ENCODE data around the gene TRIM38. TPM values are rescaled to one million over a fixed set of nuclear protein-coding genes. Genes with fewer than 3 reads are reported as not detected.

TRIM38 gene
- total and polyA plus RNA-seq, 2 of the 13 experiments (the other 11 are each of a cell fraction or from before 2014, with no cell fraction given) = 2.5 to 3.1 TPM

DNA sequence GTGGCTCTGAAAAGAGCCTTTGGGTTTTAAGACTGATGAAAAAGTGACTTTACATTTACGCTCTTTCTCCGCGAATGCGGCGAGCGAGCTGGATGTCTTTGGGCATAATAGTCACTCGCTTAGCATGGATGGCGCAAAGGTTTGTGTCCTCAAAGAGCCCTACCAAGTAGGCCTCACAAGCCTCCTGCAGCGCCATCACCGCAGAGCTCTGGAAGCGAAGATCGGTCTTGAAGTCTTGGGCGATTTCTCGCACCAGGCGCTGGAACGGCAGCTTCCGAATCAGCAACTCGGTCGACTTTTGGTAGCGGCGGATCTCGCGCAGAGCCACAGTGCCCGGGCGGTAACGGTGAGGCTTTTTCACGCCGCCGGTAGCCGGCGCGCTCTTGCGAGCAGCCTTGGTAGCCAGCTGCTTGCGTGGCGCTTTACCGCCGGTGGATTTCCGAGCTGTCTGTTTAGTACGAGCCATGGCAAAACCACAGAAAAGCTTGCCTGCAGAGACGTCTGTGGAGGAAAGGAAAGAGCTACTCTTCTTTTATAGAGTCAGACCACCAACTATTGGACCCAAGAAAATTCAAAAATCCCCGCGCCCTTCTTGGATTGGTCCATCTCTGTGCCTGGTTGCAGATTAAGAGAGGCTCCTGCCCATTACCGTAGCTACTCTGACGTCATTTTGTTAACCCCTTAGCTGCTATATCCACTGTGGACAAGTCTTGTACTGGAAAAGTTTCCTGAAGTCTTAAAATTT, 69.2 kb downstream of the TRIM38 start (continued):
- TF ChIP-seq HINFP (CRISPR knock-in tag; IDR thresholded peaks at IDR 0.05; ENCODE audit: low read depth) (peak; percentile 98), ZNF513 (CRISPR knock-in tag; conservative IDR thresholded peaks at IDR 0.05) (no peak), ZNF10 (CRISPR knock-in tag; IDR thresholded peaks at IDR 0.05; ENCODE audit: borderline replicate concordance, low read depth) (no peak), ZNF251 (CRISPR knock-in tag; IDR thresholded peaks at IDR 0.05) (peak; percentile 95), MED8 (CRISPR knock-in tag; IDR thresholded peaks at IDR 0.05; ENCODE audit: insufficient replicate concordance) (peak; percentile 99), ZBTB38 (CRISPR knock-in tag; IDR thresholded peaks at IDR 0.05) (peak; percentile 84), NFE2 (CRISPR knock-in tag; IDR thresholded peaks at IDR 0.05) (no peak), NR2F6 (IDR thresholded peaks at IDR 0.05) (no peak), NR2F6 (CRISPR knock-in tag; IDR thresholded peaks at IDR 0.05) (peak; percentile 5; the same call in 1 of the 2 replicates), ZNF326 (CRISPR knock-in tag; IDR thresholded peaks at IDR 0.05; ENCODE audit: borderline replicate concordance) (no peak), ZNF530 (CRISPR knock-in tag; IDR thresholded peaks at IDR 0.05; ENCODE audit: low read depth) (peak; percentile 54; the same call in 1 of the 2 replicates), RXRA (CRISPR knock-in tag; IDR thresholded peaks at IDR 0.05) (peak; percentile 86), SCMH1 (CRISPR knock-in tag; IDR thresholded peaks at IDR 0.05; ENCODE audit: borderline replicate concordance) (no peak), ZNF282 (IDR thresholded peaks at IDR 0.05; ENCODE audit: partially characterized antibody) (no peak), NFIB (CRISPR knock-in tag; IDR thresholded peaks at IDR 0.05; ENCODE audit: borderline replicate concordance) (peak; percentile 91; the same call in 1 of the 2 replicates), ZNF441 (CRISPR knock-in tag; IDR thresholded peaks at IDR 0.05; ENCODE audit: borderline replicate concordance) (no peak; the same call in 1 of the 2 replicates), ZC3H4 (CRISPR knock-in tag; IDR thresholded peaks at IDR 0.05; ENCODE audit: borderline replicate concordance) (peak; percentile 99), KDM2A (CRISPR knock-in tag; IDR thresholded peaks at IDR 0.05; ENCODE audit: borderline replicate concordance, low read depth) (peak; percentile 85; the same call in 1 of the 2 replicates), GFI1 (CRISPR knock-in tag; IDR thresholded peaks at IDR 0.05; ENCODE audit: borderline replicate concordance) (peak; percentile 87), FIP1L1 (IDR thresholded peaks at IDR 0.05; ENCODE audit: borderline replicate concordance, insufficient read depth, low read depth, low read length) (peak; percentile 100), POLR2A (IDR thresholded peaks at IDR 0.05; ENCODE audit: insufficient read depth in 1 of 2, low read depth in 2 of 2, low read length in 2 of 2) (peak; percentile 99)
- TF ChIP-seq, protein P1, sequence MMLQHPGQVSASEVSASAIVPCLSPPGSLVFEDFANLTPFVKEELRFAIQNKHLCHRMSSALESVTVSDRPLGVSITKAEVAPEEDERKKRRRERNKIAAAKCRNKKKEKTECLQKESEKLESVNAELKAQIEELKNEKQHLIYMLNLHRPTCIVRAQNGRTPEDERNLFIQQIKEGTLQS (CRISPR knock-in tag; IDR thresholded peaks at IDR 0.05) = peak; percentile 68; the same call in 1 of the 2 replicates
- TF ChIP-seq, protein P2, sequence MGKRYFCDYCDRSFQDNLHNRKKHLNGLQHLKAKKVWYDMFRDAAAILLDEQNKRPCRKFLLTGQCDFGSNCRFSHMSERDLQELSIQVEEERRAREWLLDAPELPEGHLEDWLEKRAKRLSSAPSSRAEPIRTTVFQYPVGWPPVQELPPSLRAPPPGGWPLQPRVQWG (CRISPR knock-in tag; IDR thresholded peaks at IDR 0.05; ENCODE audit: borderline replicate concordance, low read depth) = no peak
